Uterine smooth muscle cell (primary cell): ENCODE data around the gene ANP32E. TPM values are rescaled to one million over a fixed set of nuclear protein-coding genes. Genes with fewer than 3 reads are reported as not detected.

Source experiments
- total RNA-seq: library from RNA; depleted of rRNA; stranded (reverse); fragments of >200 nt; gene quantifications from 2 replicates; pipeline ENCODE4 v1.2.3, GENCODE V29; 2014

Gene ANP32E
- 30.7 and 59.3 TPM in 2 replicates for total RNA-seq

DNA sequence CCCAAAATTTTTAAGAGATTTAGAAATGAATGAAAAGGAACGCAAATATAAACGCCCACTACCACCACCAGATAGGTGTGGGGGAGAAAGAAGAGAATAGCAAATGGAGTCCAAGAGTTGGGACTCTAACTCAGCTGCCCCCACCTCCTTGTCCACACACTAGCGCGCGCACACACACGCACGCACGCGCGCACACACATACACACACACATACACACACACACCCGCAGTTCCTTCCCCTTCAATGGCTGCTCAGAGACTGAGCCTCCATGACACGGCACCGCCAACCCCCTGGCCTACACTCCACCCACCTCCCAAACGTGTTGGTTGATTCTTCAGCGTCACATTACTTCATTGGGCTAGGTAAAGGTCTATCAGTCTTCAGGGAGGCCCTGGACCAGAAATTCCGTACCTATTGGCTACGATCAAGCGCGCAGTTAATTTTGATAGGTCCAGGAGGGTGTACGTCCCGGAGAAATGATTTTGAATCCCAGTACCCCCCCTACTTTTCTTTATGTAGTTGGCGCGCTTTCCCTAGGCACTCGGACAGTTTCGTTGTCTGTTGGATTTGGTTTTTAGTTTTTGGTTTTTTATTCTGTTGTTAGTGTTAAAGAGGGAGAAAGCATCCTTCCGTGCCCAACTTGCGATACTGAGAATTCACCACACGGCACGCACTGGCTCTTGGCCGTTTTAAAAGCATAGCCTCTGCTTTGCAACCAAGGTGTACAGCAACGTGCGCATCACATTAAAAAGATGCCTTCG is at the start of gene ANP32E:
Gene ANP32E (minus strand): TSS at position 261 of the 762 bp plus-strand sequence. CDS start 326 bp downstream, outside the sequence.

DNA sequence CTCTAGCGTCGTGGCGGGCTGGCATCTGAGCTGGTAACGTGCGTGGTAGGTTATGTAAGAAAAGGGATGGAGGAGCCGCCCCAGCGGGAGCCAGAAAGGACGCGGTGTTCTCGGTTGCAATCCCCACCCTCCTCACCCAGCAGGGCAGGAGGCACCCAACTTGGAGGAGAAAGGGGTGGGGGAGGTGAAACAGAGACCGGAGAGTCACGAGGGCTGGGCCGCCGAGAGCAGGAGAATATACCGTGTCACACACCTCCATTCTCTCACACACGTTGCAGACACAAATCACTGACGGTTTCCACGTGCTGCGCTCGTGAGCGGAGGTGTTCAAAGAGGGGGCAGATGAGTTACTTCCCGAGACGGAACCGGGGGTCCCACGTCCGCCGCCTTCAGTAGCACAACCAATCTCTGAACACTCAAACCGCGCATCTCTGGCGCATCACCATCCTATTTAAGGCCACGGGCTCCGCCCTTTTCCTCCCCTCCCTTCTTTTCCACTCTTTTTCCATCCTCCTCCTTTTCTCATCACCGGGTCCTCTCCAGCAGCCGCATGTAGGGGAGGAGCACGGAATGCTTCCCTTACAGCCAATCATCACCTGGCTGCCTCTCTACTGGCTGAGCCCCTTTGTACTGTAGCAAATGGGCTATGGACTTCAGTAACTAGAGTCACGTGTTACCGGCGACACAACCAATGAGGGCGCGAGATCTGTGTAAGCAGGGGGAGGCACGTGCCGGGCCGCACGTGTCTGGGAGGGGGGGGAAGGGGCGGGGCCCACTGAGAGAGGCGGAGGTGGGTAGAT is 46.0 kb upstream of the ANP32E start, which contains the start of gene CIART:
Gene CIART (plus strand): TSS at position 797 of the 800 bp plus-strand sequence. CDS start 714 bp downstream, outside the sequence.

GRCh38 chr1:150268705-150269403 is 32.9 kb upstream of the ANP32E start, which contains the start of gene APH1A:
Gene APH1A (minus strand): TSS chr1:150269016. CDS start chr1:150268810, 206 bp downstream.

GRCh38 chr1:150257624-150258585 is 22.0 kb upstream of the ANP32E start, which contains the start of gene CA14:
Gene CA14 (plus strand): TSS chr1:150257774. CDS start chr1:150258129, 355 bp downstream.

Other genes with a start within 250 kb of the ANP32E start
- 22.7 and 26.1 TPM in 2 replicates for gene OTUD7B, start 225.4 kb downstream of the ANP32E start, total RNA-seq
- 40.5 and 44.0 TPM in 2 replicates for gene VPS45, start 168.3 kb downstream of the ANP32E start, total RNA-seq
- gene PLEKHO1, start 86.2 kb downstream of the ANP32E start, total RNA-seq, result 66.5 and 69.4 TPM in 2 replicates
- 0.11 TPM in 1 of 2 replicates, not detected in the other for gene CA14, start 21.7 kb upstream of the ANP32E start, total RNA-seq
- 84.4 and 94.4 TPM in 2 replicates for gene APH1A, start 32.9 kb upstream of the ANP32E start, total RNA-seq
- 10.3 and 20.5 TPM in 2 replicates for gene C1orf54, start 36.7 kb upstream of the ANP32E start, total RNA-seq
- gene CIART, start 46.4 kb upstream of the ANP32E start, total RNA-seq, result 8.0 and 12.4 TPM in 2 replicates
- 51.4 and 56.4 TPM in 2 replicates for gene MRPS21, start 57.7 kb upstream of the ANP32E start, total RNA-seq
- 44.5 and 58.0 TPM in 2 replicates for gene PRPF3, start 85.4 kb upstream of the ANP32E start, total RNA-seq
- gene RPRD2, start 128.0 kb upstream of the ANP32E start, total RNA-seq, result 6.9 and 8.2 TPM in 2 replicates